ENCODE results near the gene LPP.

DNA sequence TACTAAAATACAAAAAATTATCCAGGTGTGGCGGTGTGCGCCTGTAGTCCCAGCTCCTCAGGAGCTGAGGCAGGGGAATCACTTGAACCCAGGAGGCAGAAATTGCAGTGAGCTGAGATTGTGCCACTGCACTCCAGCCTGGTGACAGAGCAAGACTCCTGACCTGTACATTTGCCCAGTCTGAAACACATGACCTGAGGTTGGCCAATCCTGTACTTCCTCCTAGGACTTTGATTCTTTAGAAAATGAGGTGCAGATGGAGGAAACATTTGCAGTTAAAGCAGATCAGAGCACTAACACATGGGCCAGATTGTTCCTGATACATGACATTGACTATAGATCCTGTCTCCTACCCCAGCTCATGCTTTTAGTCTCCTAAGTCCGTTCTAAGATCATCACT is 28.9 kb upstream of the LPP start:
- TF ChIP-seq, protein P1, sequence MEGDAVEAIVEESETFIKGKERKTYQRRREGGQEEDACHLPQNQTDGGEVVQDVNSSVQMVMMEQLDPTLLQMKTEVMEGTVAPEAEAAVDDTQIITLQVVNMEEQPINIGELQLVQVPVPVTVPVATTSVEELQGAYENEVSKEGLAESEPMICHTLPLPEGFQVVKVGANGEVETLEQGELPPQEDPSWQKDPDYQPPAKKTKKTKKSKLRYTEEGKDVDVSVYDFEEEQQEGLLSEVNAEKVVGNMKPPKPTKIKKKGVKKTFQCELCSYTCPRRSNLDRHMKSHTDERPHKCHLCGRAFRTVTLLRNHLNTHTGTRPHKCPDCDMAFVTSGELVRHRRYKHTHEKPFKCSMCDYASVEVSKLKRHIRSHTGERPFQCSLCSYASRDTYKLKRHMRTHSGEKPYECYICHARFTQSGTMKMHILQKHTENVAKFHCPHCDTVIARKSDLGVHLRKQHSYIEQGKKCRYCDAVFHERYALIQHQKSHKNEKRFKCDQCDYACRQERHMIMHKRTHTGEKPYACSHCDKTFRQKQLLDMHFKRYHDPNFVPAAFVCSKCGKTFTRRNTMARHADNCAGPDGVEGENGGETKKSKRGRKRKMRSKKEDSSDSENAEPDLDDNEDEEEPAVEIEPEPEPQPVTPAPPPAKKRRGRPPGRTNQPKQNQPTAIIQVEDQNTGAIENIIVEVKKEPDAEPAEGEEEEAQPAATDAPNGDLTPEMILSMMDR (IDR thresholded peaks at IDR 0.05 in 2 of 3, conservative IDR thresholded peaks at IDR 0.05 in 1 of 3; ENCODE audit: borderline replicate concordance in 1 of 3, insufficient read depth in 1 of 3, low read depth in 2 of 3, low read length in 2 of 3) = no peak
- TF ChIP-seq POLR2AphosphoS5 (IDR thresholded peaks at IDR 0.05; ENCODE audit: low read depth, low read length) (no peak), EZH2phosphoT487 (IDR thresholded peaks at IDR 0.05; ENCODE audit: borderline replicate concordance) (no peak), YY1 (IDR thresholded peaks at IDR 0.05; ENCODE audit: extremely low read depth, insufficient replicate concordance, low read depth, low read length) (no peak), EZH2 (IDR thresholded peaks at IDR 0.05) (no peak), POLR2A (IDR thresholded peaks at IDR 0.05; ENCODE audit: borderline replicate concordance, extremely low read depth, insufficient read depth, insufficient read length) (no peak), ZBTB33 (IDR thresholded peaks at IDR 0.05; ENCODE audit: extremely low read depth, insufficient replicate concordance, low read length) (no peak), JUND (IDR thresholded peaks at IDR 0.05) (no peak)
